Gastroesophageal sphincter (tissue), 4 donors: Measurements from ENCODE around the gene GRIK3. TPM values are rescaled to one million over a fixed set of nuclear protein-coding genes. Genes with fewer than 3 reads are reported as not detected.

Experiments used
- ATAC-seq: fragments of 150-250 bp; one replicate; pipeline ENCODE4 v1.9.1; 2016; ENCODE audit warnings: mild to moderate bottlenecking, moderate library complexity
- H3K27ac ChIP-seq, 4 donors: fragments of 200-600 bp; sonication (generic) in 3 of 4; 1 replicate in 3 of 4; 2 replicates in 1 of 4; pipeline ENCODE4 v1.5.1; 2016 to 2019
- H3K27me3 ChIP-seq: fragments of 200-600 bp; sonication (generic); one replicate; pipeline ENCODE4 v1.5.1; 2019
- H3K36me3 ChIP-seq, 2 donors: fragments of 200-600 bp; sonication (generic); one replicate each; pipeline ENCODE4 v1.5.1; 2019; ENCODE audit warnings: control low read depth in 1 of 2
- H3K4me1 ChIP-seq, 3 donors: fragments of 200-600 bp; sonication (generic); 1 replicate in 2 of 3; 2 replicates in 1 of 3; pipeline ENCODE4 v1.5.1; 2016 to 2019; ENCODE audit warnings: control low read depth in 2 of 3
- H3K4me3 ChIP-seq, 2 donors: fragments of 200-600 bp; sonication (generic); one replicate each; pipeline ENCODE4 v1.5.1; 2019; ENCODE audit warnings: mild to moderate bottlenecking in 1 of 2, moderate library complexity in 1 of 2
- H3K9me3 ChIP-seq, 3 donors: fragments of 200-600 bp; sonication (generic); one replicate each; pipeline ENCODE4 v1.5.1; 2017 to 2019; ENCODE audit warnings: control low read depth in 2 of 3
- CTCF ChIP-seq, 4 experiments: fragments of 200-600 bp in 2 of 4; fragments of 450-650 bp in 2 of 4; sonication (generic) in 1 of 4; IDR thresholded peaks; one replicate each; pipeline ENCODE4 v1.5.1; 2017 to 2019; ENCODE audit warnings: antibody characterized with exemption in 4 of 4, mild to moderate bottlenecking in 2 of 4, moderate library complexity in 2 of 4
- EP300 ChIP-seq: sonication (generic); formaldehyde crosslinking; IDR thresholded peaks from one replicate; pipeline ENCODE4 v1.6.1; 2017; ENCODE audit warnings: antibody characterized with exemption, mild to moderate bottlenecking
- POLR2A ChIP-seq, 2 donors: fragments of 450-650 bp; IDR thresholded peaks; one replicate each; pipeline ENCODE4 v1.6.1; 2017; ENCODE audit warnings: antibody characterized with exemption in 2 of 2, mild to moderate bottlenecking in 2 of 2, moderate library complexity in 1 of 2
- POLR2AphosphoS5 ChIP-seq: sonication (generic); formaldehyde crosslinking; IDR thresholded peaks from one replicate; pipeline ENCODE4 v1.6.1; 2017; ENCODE audit warnings: antibody characterized with exemption
- WGBS, 2 donors: methylation state at CpG; one replicate each; pipeline ENCODE4 v1.1.5; 2018; ENCODE audit warnings: low coverage in 1 of 2; 5-methylcytosine and 5-hydroxymethylcytosine counted together
- total RNA-seq, 4 donors: library from RNA; depleted of rRNA; stranded (reverse); fragments of >200 nt; gene quantifications; one replicate each; pipeline ENCODE4 v1.1.0, GENCODE V29; 2016

GRIK3 gene
- total RNA-seq, 4 donors from 2014 or later: 3.1 to 7.8 (median 5.0) TPM

GRCh38 chr1:36838888-36839287 is 195.4 kb downstream of the GRIK3 start:
- H3K27me3 ChIP-seq: peaks cover 79% of the 10 kb centered on the region
- no peak for TF ChIP-seq EP300
- no peak for TF ChIP-seq POLR2A (IDR thresholded peaks at IDR 0.05)
- TF ChIP-seq POLR2AphosphoS5: no peak
- no peak for TF ChIP-seq CTCF (IDR thresholded peaks at IDR 0.05)
- H3K4me3 ChIP-seq: no peak overlapping the region
- no peaks in the 10 kb centered on the region for H3K4me1 ChIP-seq
- no peak for ATAC-seq
- H3K9me3 ChIP-seq: no peaks in the 10 kb centered on the region
- 17 to 45% methylated on average over 3 to 7 of the region's 8 CpGs for WGBS, 2 donors
- H3K36me3 ChIP-seq: no peaks in the 10 kb centered on the region
- no peak overlapping the region for H3K27ac ChIP-seq

- Histone ChIP-seq H3K4me1 (no peaks in the 10 kb centered on the region), H3K36me3 (no peaks in the 10 kb centered on the region), H3K4me3 (no peak overlapping the region), H3K9me3 (no peaks in the 10 kb centered on the region), H3K27me3 (peaks cover 70% of the 10 kb centered on the region), H3K27ac (no peak overlapping the region)
- TF ChIP-seq EP300 (no peak), POLR2A (IDR thresholded peaks at IDR 0.05) (no peak), POLR2AphosphoS5 (no peak), CTCF (IDR thresholded peaks at IDR 0.05) (no peak)
- ATAC-seq: no peak
- 20 to 37% methylated on average over 2 to 3 of the region's 3 CpGs for WGBS, 2 donors
These were observed 197.4 kb downstream of the GRIK3 start for GRCh38 chr1:36836916-36837315.

DNA sequence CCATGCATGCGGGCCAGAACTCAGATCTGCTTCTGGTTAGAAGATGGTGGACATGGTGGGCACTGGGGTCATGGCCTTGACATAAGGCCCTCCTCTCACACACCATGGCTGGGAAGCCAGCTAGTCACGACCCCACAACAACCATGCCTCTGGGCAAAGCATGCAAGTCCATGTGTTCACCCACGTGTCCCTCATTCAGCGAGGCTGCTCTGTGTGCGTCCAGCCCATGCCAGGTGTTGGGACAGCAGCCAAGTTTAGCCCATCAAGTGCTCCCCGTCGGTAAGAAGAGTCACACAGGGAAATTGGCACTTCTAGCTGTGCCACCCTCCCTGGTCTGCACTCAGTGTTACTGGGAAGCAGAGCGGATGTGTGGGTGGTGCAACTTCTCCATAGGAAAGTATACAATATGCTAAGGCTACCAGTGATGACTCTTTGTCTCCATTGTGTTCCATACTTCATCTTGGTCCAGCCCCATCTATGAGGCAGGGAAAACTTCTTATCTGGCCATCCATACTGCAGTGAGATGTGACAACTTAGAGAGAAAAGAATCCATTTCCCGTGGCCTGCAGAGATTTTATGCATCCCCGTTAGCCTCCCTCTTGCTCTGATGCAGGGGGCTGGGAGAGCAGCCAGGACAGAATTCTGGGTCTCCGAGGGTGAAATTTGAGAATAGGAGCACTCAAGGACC is 198.0 kb downstream of the GRIK3 start:
- H3K4me3 ChIP-seq: no peak overlapping the region
- TF ChIP-seq CTCF (IDR thresholded peaks at IDR 0.05) (no peak), POLR2A (IDR thresholded peaks at IDR 0.05) (no peak), POLR2AphosphoS5 (no peak), EP300 (no peak)
- no peak overlapping the region for H3K27ac ChIP-seq
- H3K36me3 ChIP-seq: no peaks in the 10 kb centered on the region
- H3K27me3 ChIP-seq: peaks cover 65% of the 10 kb centered on the region
- no peaks in the 10 kb centered on the region for H3K9me3 ChIP-seq
- WGBS, 2 donors: 14 to 60% methylated on average over 1 to 3 of the region's 11 CpGs
- H3K4me1 ChIP-seq: no peaks in the 10 kb centered on the region
- ATAC-seq: no peak

DNA sequence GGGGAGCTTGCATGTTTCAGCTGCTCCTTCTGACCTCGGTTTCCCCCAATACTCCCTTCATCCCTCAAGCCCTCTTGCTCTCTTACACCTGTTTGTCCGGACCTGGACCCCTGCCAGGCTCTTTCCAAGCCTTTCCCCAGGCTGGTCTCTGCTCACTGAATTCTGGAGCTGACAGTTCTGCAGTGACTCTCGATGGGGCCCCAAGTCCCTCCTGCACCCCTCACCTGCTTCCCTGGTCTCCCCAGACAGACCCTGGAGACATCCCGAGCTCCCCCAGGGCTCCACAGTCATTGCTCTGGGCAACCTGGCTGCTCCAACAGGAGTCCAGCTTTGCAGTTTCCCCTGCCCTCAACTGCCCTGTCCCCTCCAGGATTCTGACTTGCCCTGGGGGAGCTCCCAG is 198.6 kb downstream of the GRIK3 start:
- Histone ChIP-seq H3K4me3 (no peak overlapping the region), H3K27me3 (peaks cover 64% of the 10 kb centered on the region), H3K4me1 (no peaks in the 10 kb centered on the region), H3K27ac (no peak overlapping the region), H3K9me3 (no peaks in the 10 kb centered on the region), H3K36me3 (no peaks in the 10 kb centered on the region)
- no peak for ATAC-seq
- TF ChIP-seq CTCF (IDR thresholded peaks at IDR 0.05) (no peak), EP300 (no peak), POLR2A (IDR thresholded peaks at IDR 0.05) (no peak), POLR2AphosphoS5 (no peak)
- WGBS, 2 donors: 66 to 70% methylated on average over 2 of the region's 4 CpGs

DNA sequence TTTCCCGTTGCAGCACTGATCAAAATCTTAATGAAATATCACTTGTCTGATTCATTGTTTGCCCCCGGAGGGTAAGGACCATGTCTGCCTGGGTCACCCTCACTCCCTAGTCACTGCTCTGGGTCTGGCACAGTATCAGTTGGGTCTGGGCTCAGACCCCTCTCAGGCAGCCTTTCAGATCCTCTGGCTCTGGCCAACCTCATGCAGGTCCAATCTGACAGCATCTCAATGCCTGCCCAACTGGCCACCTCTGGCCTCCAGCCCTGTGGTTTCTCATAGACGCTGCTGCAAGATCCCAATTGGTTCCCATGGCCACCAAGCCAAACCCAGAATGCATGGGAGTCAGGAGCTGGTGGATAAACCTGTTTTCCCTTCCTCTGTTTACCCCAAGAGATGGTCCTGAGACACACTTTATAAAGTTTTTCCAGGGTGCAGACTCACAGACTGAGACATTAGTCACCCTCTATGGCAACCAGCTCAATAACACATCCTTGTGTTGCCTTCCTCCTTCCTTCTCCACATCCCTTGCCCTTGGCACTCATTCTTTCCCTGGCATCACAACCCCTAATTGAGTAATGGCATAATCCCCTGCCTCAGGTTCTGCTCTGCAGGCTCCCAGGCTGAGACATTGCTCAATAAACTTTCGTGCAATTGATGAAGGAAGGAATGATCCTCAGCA is 199.2 kb downstream of the GRIK3 start:
- TF ChIP-seq CTCF (IDR thresholded peaks at IDR 0.05): no peak
- TF ChIP-seq POLR2A (IDR thresholded peaks at IDR 0.05): no peak
- TF ChIP-seq EP300: no peak
- no peak for TF ChIP-seq POLR2AphosphoS5
- Histone ChIP-seq H3K27me3 (peaks cover 62% of the 10 kb centered on the region), H3K4me1 (no peaks in the 10 kb centered on the region), H3K9me3 (no peaks in the 10 kb centered on the region), H3K27ac (no peak overlapping the region), H3K36me3 (no peaks in the 10 kb centered on the region), H3K4me3 (no peak overlapping the region)
- WGBS, 2 donors: 68 to 79% methylated on average over 3 of the region's 4 CpGs
- no peak for ATAC-seq
